Posterior vena cava (tissue), 2 donors: ENCODE results near the gene NR2C1. TPM values are rescaled to one million over a fixed set of nuclear protein-coding genes. Genes with fewer than 3 reads are reported as not detected.

ENCODE experiments used
- DNase-seq: peaks from one replicate; pipeline ENCODE4 v3.0.0-alpha.2; 2020; ENCODE audit warnings: low spot score
- intact Hi-C, 2 donors: fragments of 100-400 bp; cut with DNase I; formaldehyde crosslinking; loops; one replicate each; pipeline versions ENCODE4 v1.14.1 to v1.14.2; 2022 to 2023
- total RNA-seq, 2 donors: library from RNA; stranded (reverse); fragmentation: NEBNext Ultra II Directional; extraction: Animal tissue kit (Norgen Biotek cat#: 25700); gene quantifications; one replicate each; pipeline ENCODE4 v1.2.1, GENCODE V29; 2021
- donor health status: DM: yes; HTN: yes; CAD: no.
- donor health status: DM: yes; HTN: yes; CAD: no.

NR2C1 gene
- total RNA-seq, 2 donors from 2014 or later: 23.9 to 28.6 TPM

- DNase-seq: no peak
- intact Hi-C loops: no loop called here
Measured at GRCh38 chr12:94977766-94978468, 95.5 kb downstream of the NR2C1 start.

- intact Hi-C loops: no loop called here
- no peak for DNase-seq
Measured at GRCh38 chr12:94973221-94973620, 100.2 kb downstream of the NR2C1 start.

- no peak for DNase-seq
- intact Hi-C loops: no loop called here
Measured at GRCh38 chr12:94972795-94973194, 100.6 kb downstream of the NR2C1 start.

- DNase-seq: no peak
- intact Hi-C loops: no loop called here
Measured at GRCh38 chr12:94971923-94972322, 101.5 kb downstream of the NR2C1 start.

GRCh38 chr12:94970560-94970959 lies 102.9 kb downstream of the NR2C1 start:
- intact Hi-C loops: no loop called here
- no peak for DNase-seq

Other genes starting within 250 kb of the NR2C1 start
- 10 to 100 TPM; 81.0 to 86.5 TPM for gene NDUFA12, start 69.9 kb downstream of the NR2C1 start, total RNA-seq
- gene FGD6, start 143.8 kb upstream of the NR2C1 start, total RNA-seq: 10 to 100 TPM in 1 of 2 donors, 1 to 10 TPM in 1; 7.4 to 11.4 TPM
- gene VEZT, start 144.2 kb upstream of the NR2C1 start, total RNA-seq: 10 to 100 TPM; 58.7 to 76.6 TPM